Hepatocyte (in vitro differentiated cells): Measurements from ENCODE around the gene DAND5.

Experiments used
- CTCF ChIP-seq: fragments of 200-600 bp; sonication (generic); IDR thresholded peaks from 2 replicates; pipeline ENCODE4 v1.5.1; 2016; ENCODE audit warnings: antibody characterized with exemption, mild to moderate bottlenecking; ENCODE audit not compliant: poor library complexity
- EZH2 ChIP-seq: fragments of 200-600 bp; sonication (generic); IDR thresholded peaks from 2 replicates; pipeline ENCODE4 v1.6.1; 2016; ENCODE audit warnings: antibody characterized with exemption, mild to moderate bottlenecking, borderline replicate concordance

GRCh38 chr19:13002166-13002898 is 33.0 kb downstream of the DAND5 start:
- TF ChIP-seq CTCF (no peak), EZH2 (no peak)
